CD4-positive, CD25-positive, alpha-beta regulatory T cell (primary cell): Measurements from ENCODE around the gene RIC8B. TPM values are rescaled to one million over a fixed set of nuclear protein-coding genes. Genes with fewer than 3 reads are reported as not detected.
A peak's percentile ranks its signal among the peaks of the same experiment; 100 is the strongest.

ENCODE experiments used
- ATAC-seq, 2 donors: fragments of 150-1000 bp; cut with Tn5 transposase; one replicate each; pipeline ENCODE4 v1.10.0; 2021; ENCODE audit warnings: low read depth in 2 of 2, moderate number of reproducible peaks in 2 of 2, moderate library complexity in 1 of 2
- DNase-seq, 3 donors: peaks; one replicate each; pipeline versions ENCODE4 v3.0.0 to v3.0.0-alpha.2; 2012 to 2022; ENCODE audit warnings: mixed read lengths in 1 of 3
- H3K27ac ChIP-seq: one replicate; pipeline ENCODE4 v1.7.0; 2013; ENCODE audit warnings: mild to moderate bottlenecking, low read length; ENCODE audit not compliant: insufficient read depth, poor library complexity, severe bottlenecking
- H3K27me3 ChIP-seq: one replicate; pipeline ENCODE4 v1.7.0; 2013; ENCODE audit warnings: low read length; ENCODE audit not compliant: control insufficient read depth, insufficient read depth
- H3K36me3 ChIP-seq: one replicate; pipeline ENCODE4 v1.7.0; 2013; ENCODE audit warnings: mild to moderate bottlenecking, low read length, moderate library complexity; ENCODE audit not compliant: control insufficient read depth, insufficient read depth
- H3K4me1 ChIP-seq: 2 replicates; pipeline ENCODE4 v1.7.0; 2013; ENCODE audit warnings: mild to moderate bottlenecking, low read length; ENCODE audit not compliant: insufficient read depth, control insufficient read depth, poor library complexity, severe bottlenecking
- H3K4me3 ChIP-seq: one replicate; pipeline ENCODE4 v1.7.0; 2013; ENCODE audit warnings: low read depth, mild to moderate bottlenecking, low read length, moderate library complexity
- H3K9me3 ChIP-seq, 2 experiments: 1 replicate in 1 of 2; 2 replicates in 1 of 2; pipeline ENCODE4 v1.7.0; 2013; ENCODE audit warnings: low read length in 2 of 2, mild to moderate bottlenecking in 1 of 2, moderate library complexity in 1 of 2; ENCODE audit not compliant: control insufficient read depth in 2 of 2
- H3K27ac Mint-ChIP-seq, 3 donors: one replicate each; pipeline ENCODE4 v1.8.0; 2020 to 2022; ENCODE audit warnings: mild to moderate bottlenecking in 3 of 3, mixed read lengths in 3 of 3, moderate library complexity in 2 of 3
- H3K27me3 Mint-ChIP-seq: one replicate; pipeline ENCODE4 v1.8.0; 2022; ENCODE audit warnings: mild to moderate bottlenecking, mixed read lengths
- H3K36me3 Mint-ChIP-seq: one replicate; pipeline ENCODE4 v1.8.0; 2020; ENCODE audit warnings: mixed read lengths
- H3K4me1 Mint-ChIP-seq, 4 donors: one replicate each; pipeline ENCODE4 v1.8.0; 2020 to 2022; ENCODE audit warnings: mixed read lengths in 4 of 4, mild to moderate bottlenecking in 1 of 4
- H3K4me3 Mint-ChIP-seq, 4 donors: one replicate each; pipeline ENCODE4 v1.8.0; 2020 to 2022; ENCODE audit warnings: mild to moderate bottlenecking in 4 of 4, mixed read lengths in 4 of 4, moderate library complexity in 3 of 4
- H3K9me3 Mint-ChIP-seq, 7 donors: one replicate each; pipeline ENCODE4 v1.8.0; 2020 to 2022; ENCODE audit warnings: mixed read lengths in 7 of 7, mild to moderate bottlenecking in 3 of 7, moderate library complexity in 2 of 7
- polyA plus RNA-seq, 4 donors: library from polyadenylated mRNA; unstranded; fragments of 300-500 nt; fragmentation: Illumina TruSeq; gene quantifications; one replicate each; pipeline ENCODE4 v1.2.3, GENCODE V29; 2021
- total RNA-seq: library from RNA; stranded (reverse); gene quantifications from one replicate; pipeline ENCODE4 v1.2.3, GENCODE V29; 2022

The RIC8B gene
- total and polyA plus RNA-seq, 5 donors from 2014 or later = 5.2 to 16.0 (median 5.5) TPM

DNA sequence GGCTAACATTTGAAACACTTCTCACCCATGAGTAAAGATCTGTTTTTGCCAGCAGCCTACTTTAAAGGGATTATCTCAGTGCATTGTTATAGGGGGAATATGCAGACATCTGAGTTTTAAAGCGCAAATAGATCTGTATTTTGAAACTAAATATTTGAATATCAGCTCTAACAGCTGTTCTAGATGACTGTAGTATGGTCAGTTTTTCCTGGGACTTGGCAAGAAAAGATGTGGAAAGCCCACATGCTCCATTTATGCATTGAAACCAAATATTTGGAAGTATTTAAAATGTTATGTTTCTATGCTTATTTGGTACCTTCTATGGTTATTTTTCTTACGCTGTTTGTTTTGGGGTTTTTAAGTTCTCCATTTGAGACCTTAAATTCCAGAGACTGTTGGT lies 41.7 kb downstream of the RIC8B start:
- Histone ChIP-seq H3K4me1 (no peaks in the 10 kb centered on the region), H3K27me3 (no peaks in the 10 kb centered on the region), H3K36me3 (peaks cover 9% of the 10 kb centered on the region), H3K27ac (no peak overlapping the region), H3K4me3 (no peak overlapping the region), H3K9me3 (no peaks in the 10 kb centered on the region)
- no peak overlapping the region for H3K27ac Mint-ChIP-seq
- H3K36me3 Mint-ChIP-seq = peaks cover 28% of the 10 kb centered on the region
- ATAC-seq (no peak), DNase-seq (no peak)
- peaks cover 0 to 9% (median 6%) of the 10 kb centered on the region in 4 donors for H3K4me1 Mint-ChIP-seq
- H3K9me3 Mint-ChIP-seq = no peaks in the 10 kb centered on the region
- no peaks in the 10 kb centered on the region for H3K27me3 Mint-ChIP-seq
- no peak overlapping the region for H3K4me3 Mint-ChIP-seq

DNA sequence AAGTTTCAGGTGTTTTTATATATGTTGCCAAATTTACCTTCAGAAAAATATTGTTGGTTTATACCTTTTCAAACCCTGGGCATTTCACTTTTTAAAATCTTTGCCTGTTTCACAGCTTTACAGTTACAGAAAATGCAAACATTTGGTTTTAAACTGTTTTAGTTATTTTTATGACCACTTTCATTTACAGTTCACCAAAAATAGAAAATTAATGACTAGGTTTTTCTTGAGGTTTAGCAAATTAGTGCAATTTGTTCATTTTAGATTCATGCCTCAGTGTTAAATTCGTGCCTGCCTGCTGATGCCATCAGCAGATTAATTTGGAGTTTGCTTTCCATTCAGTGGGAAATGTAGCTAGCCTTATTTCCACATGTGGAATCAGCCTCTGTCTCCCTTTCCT lies 45.5 kb downstream of the RIC8B start:
- no peak overlapping the region for H3K4me3 Mint-ChIP-seq
- H3K36me3 Mint-ChIP-seq = peaks cover 31% of the 10 kb centered on the region
- Histone ChIP-seq H3K27ac (no peak overlapping the region), H3K4me3 (no peak overlapping the region), H3K9me3 (no peaks in the 10 kb centered on the region), H3K27me3 (no peaks in the 10 kb centered on the region), H3K36me3 (peaks cover 4% of the 10 kb centered on the region), H3K4me1 (no peaks in the 10 kb centered on the region)
- ATAC-seq = no peak
- H3K9me3 Mint-ChIP-seq = no peaks in the 10 kb centered on the region
- no peak for DNase-seq
- H3K4me1 Mint-ChIP-seq = peaks cover 0 to 17% (median 6%) of the 10 kb centered on the region in 4 donors
- no peak overlapping the region for H3K27ac Mint-ChIP-seq
- no peaks in the 10 kb centered on the region for H3K27me3 Mint-ChIP-seq

DNA sequence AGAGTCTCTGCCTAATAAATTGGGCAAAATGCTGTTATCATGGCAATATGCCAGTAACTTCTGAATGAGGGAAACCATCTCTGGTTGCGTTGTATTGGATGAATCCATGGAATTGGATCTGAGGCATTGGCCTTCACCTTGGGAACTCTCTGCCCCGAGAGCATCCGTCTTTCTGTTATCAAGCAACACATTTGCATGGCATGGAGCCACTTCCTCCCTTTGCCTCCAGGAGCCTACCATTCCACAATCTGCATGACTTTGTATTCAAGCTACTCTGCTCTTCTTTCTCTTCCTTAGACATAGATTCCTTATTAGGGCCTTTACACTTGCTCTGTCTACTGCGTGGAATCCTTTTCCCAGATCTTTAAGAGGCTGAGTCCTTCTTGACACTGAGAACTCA lies 57.2 kb downstream of the RIC8B start:
- H3K4me1 ChIP-seq = no peaks in the 10 kb centered on the region
- H3K9me3 ChIP-seq = no peaks in the 10 kb centered on the region
- Mint-ChIP-seq H3K9me3 (peaks cover 0 to 6% (median 0%) of the 10 kb centered on the region in 7 donors), H3K27ac (no peak overlapping the region), H3K4me3 (no peak overlapping the region), H3K36me3 (peaks cover 36% of the 10 kb centered on the region), H3K4me1 (peaks cover 6 to 17% (median 11%) of the 10 kb centered on the region in 4 donors), H3K27me3 (no peaks in the 10 kb centered on the region)
- H3K27ac ChIP-seq = no peak overlapping the region
- DNase-seq (no peak), ATAC-seq (no peak)
- peaks cover 4% of the 10 kb centered on the region for H3K36me3 ChIP-seq
- H3K4me3 ChIP-seq = no peak overlapping the region
- no peaks in the 10 kb centered on the region for H3K27me3 ChIP-seq

DNA sequence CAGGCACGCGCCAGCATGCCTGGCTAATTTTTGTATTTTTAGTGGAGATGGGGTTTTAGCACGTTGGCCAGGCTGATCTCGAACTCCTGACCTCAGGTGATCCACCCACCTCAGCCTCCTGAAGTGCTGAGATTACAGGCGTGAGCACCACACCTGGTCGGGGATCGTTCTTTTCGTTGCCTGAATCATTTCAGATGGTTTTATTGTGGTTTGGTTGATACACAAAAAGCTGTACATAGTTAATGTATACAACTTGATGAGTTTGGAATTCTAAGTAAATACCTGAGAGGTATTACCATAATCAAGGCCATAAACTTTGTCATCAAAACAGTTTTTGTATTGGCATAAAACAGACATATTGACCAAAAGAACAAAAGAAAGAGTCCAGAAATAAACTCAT lies 63.3 kb downstream of the RIC8B start:
- Histone ChIP-seq H3K27ac (no peak overlapping the region), H3K9me3 (no peaks in the 10 kb centered on the region), H3K27me3 (no peaks in the 10 kb centered on the region), H3K36me3 (peaks cover 3% of the 10 kb centered on the region), H3K4me1 (peaks cover 3% of the 10 kb centered on the region), H3K4me3 (no peak overlapping the region)
- H3K4me1 Mint-ChIP-seq = peaks cover 18 to 30% (median 22%) of the 10 kb centered on the region in 4 donors
- H3K27ac Mint-ChIP-seq = no peak overlapping the region
- no peaks in the 10 kb centered on the region for H3K27me3 Mint-ChIP-seq
- peaks cover 17% of the 10 kb centered on the region for H3K36me3 Mint-ChIP-seq
- ATAC-seq (no peak), DNase-seq (no peak)
- no peak overlapping the region for H3K4me3 Mint-ChIP-seq
- H3K9me3 Mint-ChIP-seq = peaks cover 0 to 6% (median 0%) of the 10 kb centered on the region in 7 donors

DNA sequence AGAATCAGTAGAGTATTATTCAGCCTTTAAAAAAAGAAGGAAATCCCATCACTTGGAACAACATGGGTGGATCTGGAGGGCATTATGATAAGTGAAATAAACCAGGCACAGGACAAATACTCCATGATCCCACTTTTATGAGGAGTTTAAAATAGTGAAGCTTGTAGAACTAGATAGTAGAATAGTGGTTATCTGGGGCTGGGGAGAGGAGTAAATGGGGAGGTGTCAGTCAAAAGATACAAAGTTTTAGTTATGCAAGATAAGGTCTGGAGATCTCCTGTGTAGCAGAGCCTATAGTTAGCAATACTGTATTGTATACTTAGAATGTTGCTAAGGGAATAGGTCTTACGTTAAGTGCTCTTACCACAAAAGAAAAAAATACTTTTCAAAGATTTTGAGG lies 64.9 kb downstream of the RIC8B start:
- Histone ChIP-seq H3K27me3 (no peaks in the 10 kb centered on the region), H3K9me3 (no peaks in the 10 kb centered on the region), H3K27ac (no peak overlapping the region), H3K4me1 (peaks cover 3% of the 10 kb centered on the region), H3K4me3 (no peak overlapping the region), H3K36me3 (peaks cover 9% of the 10 kb centered on the region)
- H3K4me3 Mint-ChIP-seq = no peak overlapping the region
- ATAC-seq = no peak
- H3K9me3 Mint-ChIP-seq = no peaks in the 10 kb centered on the region
- H3K36me3 Mint-ChIP-seq = peaks cover 14% of the 10 kb centered on the region
- H3K27ac Mint-ChIP-seq = peak overlapping the region in 1 of 3 donors; percentile 37
- no peaks in the 10 kb centered on the region for H3K27me3 Mint-ChIP-seq
- H3K4me1 Mint-ChIP-seq = peaks cover 13 to 24% (median 21%) of the 10 kb centered on the region in 4 donors
- DNase-seq = no peak

DNA sequence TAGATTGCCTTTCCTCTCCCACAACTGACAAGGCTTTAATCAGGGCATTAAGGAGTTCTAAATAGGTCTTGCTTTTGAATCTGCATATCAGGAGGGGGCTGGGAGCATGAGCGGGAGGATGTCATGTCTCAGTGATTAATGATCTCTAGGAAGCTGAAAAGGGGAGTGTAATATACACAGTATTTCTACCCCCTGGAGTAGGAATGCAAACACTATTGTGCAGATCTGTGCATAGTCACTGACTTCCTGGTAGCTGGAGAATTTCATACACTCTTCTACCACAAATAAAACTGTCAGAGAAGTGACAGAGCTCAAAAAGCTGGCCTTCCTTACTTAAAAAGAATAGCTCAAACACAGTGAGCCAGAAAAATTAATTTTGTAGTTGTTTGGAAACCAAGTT lies 65.8 kb downstream of the RIC8B start:
- Mint-ChIP-seq H3K27me3 (no peaks in the 10 kb centered on the region), H3K27ac (peak overlapping the region in 1 of 3 donors; percentile 75), H3K4me1 (peaks cover 13 to 24% (median 17%) of the 10 kb centered on the region in 4 donors), H3K9me3 (no peaks in the 10 kb centered on the region), H3K36me3 (peaks cover 9% of the 10 kb centered on the region), H3K4me3 (no peak overlapping the region)
- no peaks in the 10 kb centered on the region for H3K27me3 ChIP-seq
- H3K4me1 ChIP-seq = peaks cover 3% of the 10 kb centered on the region
- peaks cover 14% of the 10 kb centered on the region for H3K36me3 ChIP-seq
- no peaks in the 10 kb centered on the region for H3K9me3 ChIP-seq
- H3K27ac ChIP-seq = no peak overlapping the region
- H3K4me3 ChIP-seq = no peak overlapping the region
- no peak for ATAC-seq
- DNase-seq = no peak

DNA sequence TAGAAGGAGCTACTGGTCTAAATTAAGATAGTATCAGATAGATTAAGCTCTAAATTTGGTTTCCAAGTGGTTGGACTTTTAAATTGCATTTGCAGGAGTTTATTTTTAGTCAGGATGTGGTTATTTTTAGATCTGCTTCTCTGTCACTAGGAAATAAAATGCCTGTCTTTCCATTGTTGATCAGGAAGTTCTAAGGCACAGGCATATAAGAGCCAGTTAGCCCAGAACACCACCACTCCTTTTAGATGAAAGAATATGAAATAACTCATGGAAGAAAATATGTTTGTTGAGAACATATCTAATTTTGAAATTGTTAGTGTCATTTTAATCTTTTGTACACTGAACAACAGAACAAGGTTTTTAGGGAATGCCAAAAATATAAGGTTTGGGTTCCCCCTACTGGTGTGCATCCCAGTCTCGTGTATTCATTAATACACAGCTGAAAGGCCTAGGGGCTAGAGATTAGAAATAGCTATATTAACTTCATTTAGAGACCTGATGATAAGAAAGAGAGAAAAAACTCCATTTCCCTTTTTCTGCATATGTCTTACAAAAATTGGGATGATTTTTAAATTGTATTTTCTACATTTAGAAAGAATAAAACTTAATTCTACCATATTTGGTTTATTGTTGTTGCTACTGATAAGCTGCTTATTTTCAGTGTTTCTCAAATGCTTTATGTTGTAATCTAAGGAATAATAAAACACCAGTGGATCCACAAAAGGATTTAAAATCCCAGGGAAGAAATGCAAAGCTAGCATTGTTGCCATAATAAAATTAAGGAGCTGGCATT lies 67.2 kb downstream of the RIC8B start:
- Mint-ChIP-seq H3K4me3 (no peak overlapping the region), H3K9me3 (no peaks in the 10 kb centered on the region), H3K4me1 (peaks cover 11 to 24% (median 14%) of the 10 kb centered on the region in 4 donors), H3K27ac (no peak overlapping the region), H3K27me3 (no peaks in the 10 kb centered on the region), H3K36me3 (peaks cover 3% of the 10 kb centered on the region)
- Histone ChIP-seq H3K27me3 (no peaks in the 10 kb centered on the region), H3K27ac (no peak overlapping the region), H3K4me1 (peaks cover 3% of the 10 kb centered on the region), H3K4me3 (no peak overlapping the region), H3K36me3 (peaks cover 25% of the 10 kb centered on the region), H3K9me3 (no peaks in the 10 kb centered on the region)
- DNase-seq (peak in 2 of 3 donors; percentile 44 to 45), ATAC-seq (no peak)

DNA sequence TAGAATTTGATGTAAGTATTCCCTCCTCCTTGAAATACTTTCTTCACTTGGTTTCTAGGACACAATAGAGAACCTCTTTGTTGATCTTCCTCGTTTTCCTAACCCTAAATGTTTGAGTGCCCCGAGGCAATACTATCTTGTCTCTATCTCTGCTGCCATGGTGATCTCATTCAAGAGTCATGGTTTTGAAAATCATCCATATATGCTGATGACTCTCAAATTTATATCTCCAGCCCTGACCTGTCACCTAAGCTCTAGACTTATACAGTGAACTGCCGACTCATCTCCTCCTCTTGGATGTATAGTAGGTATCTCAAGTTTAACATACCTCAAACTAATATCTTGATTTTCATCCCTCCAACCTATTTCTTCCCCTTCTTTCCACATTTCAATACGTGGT lies 71.4 kb downstream of the RIC8B start:
- H3K9me3 Mint-ChIP-seq = no peaks in the 10 kb centered on the region
- H3K27ac ChIP-seq = no peak overlapping the region

More for the DNA sequence above, 71.4 kb downstream of the RIC8B start:
- no peak for DNase-seq
- Mint-ChIP-seq H3K27ac (no peak overlapping the region), H3K27me3 (no peaks in the 10 kb centered on the region), H3K4me1 (peaks cover 2 to 9% (median 7%) of the 10 kb centered on the region in 4 donors), H3K36me3 (peaks cover 8% of the 10 kb centered on the region), H3K4me3 (no peak overlapping the region)
- Histone ChIP-seq H3K36me3 (peaks cover 25% of the 10 kb centered on the region), H3K4me3 (no peak overlapping the region), H3K27me3 (no peaks in the 10 kb centered on the region), H3K4me1 (peaks cover 3% of the 10 kb centered on the region), H3K9me3 (no peaks in the 10 kb centered on the region)
- no peak for ATAC-seq
